B cell (primary cell): ENCODE data around the gene SWI5. TPM values are rescaled to one million over a fixed set of nuclear protein-coding genes. Genes with fewer than 3 reads are reported as not detected.

ENCODE experiments used
- ATAC-seq: fragments of 200-7000 bp; cut with Tn5 transposase; one replicate; pipeline ENCODE4 v1.10.0; 2021; ENCODE audit warnings: low read depth, mild to moderate bottlenecking, moderate number of reproducible peaks, moderate library complexity
- CTCF ChIA-PET: fragments of 350-600 bp; sonication (Branson Sonifier 250); formaldehyde crosslinking; loops from one replicate; lab custom pipeline; 2021; ENCODE audit warnings: antibody characterized with exemption, inconsistent platforms; lab: Charles Lee
- POLR2A ChIA-PET: fragments of 350-600 bp; sonication (Branson Sonifier 250); formaldehyde crosslinking; loops from one replicate; lab custom pipeline; 2021; ENCODE audit warnings: antibody characterized with exemption; lab: Charles Lee
- DNase-seq: peaks from one replicate; pipeline ENCODE4 v3.0.0; 2013
- H2AFZ ChIP-seq: 2 replicates; pipeline ENCODE4 v1.6.1; 2012; ENCODE audit warnings: mild to moderate bottlenecking, low read depth, low read length; ENCODE audit not compliant: insufficient read depth, poor library complexity, severe bottlenecking
- H3K27ac ChIP-seq, 2 donors: 1 replicate in 1 of 2; 2 replicates in 1 of 2; pipeline ENCODE4 v1.5.1; 2012 to 2013; ENCODE audit warnings: low read length in 2 of 2, mild to moderate bottlenecking in 2 of 2, moderate library complexity in 1 of 2
- H3K27me3 ChIP-seq, 4 experiments: fragments of 200-600 bp in 1 of 4; sonication (generic) in 1 of 4; replicated peaks in 1 of 4; 1 replicate in 2 of 4; 2 replicates in 2 of 4; pipeline versions ENCODE4 v1.6.1 to v1.7.0; 2013 to 2016; ENCODE audit warnings: low read length in 3 of 4, mild to moderate bottlenecking in 2 of 4, mixed read lengths in 1 of 4, moderate library complexity in 1 of 4; ENCODE audit not compliant: insufficient read depth in 4 of 4, control insufficient read depth in 3 of 4; ENCODE audit errors: control extremely low read depth in 1 of 4
- H3K36me3 ChIP-seq, 2 experiments: replicated peaks in 1 of 2; 1 replicate in 1 of 2; 2 replicates in 1 of 2; pipeline versions ENCODE4 v1.6.1 to v1.7.1; 2013; ENCODE audit warnings: low read length in 1 of 2; ENCODE audit not compliant: insufficient read depth in 2 of 2, control insufficient read depth in 1 of 2; ENCODE audit errors: control extremely low read depth in 1 of 2, extremely low read depth in 1 of 2
- H3K4me1 ChIP-seq, 2 donors: fragments of 200-600 bp in 1 of 2; sonication (generic) in 1 of 2; 1 replicate in 1 of 2; 2 replicates in 1 of 2; pipeline versions ENCODE4 v1.5.1 to v1.6.1; 2013 to 2017; ENCODE audit warnings: low read length in 2 of 2; ENCODE audit not compliant: control insufficient read depth in 2 of 2, insufficient read depth in 2 of 2
- H3K4me2 ChIP-seq: replicated peaks from 2 replicates; pipeline ENCODE3; 2012; ENCODE audit warnings: mild to moderate bottlenecking, low read depth, low read length; ENCODE audit not compliant: poor library complexity, severe bottlenecking
- H3K4me3 ChIP-seq, 5 experiments: fragments of 200-600 bp in 1 of 5; sonication (generic) in 1 of 5; 1 replicate in 3 of 5; 2 replicates in 2 of 5; pipeline versions ENCODE4 v1.5.1 to v1.7.0; 2011 to 2016; ENCODE audit warnings: low read length in 4 of 5, mild to moderate bottlenecking in 4 of 5, low read depth in 2 of 5, control low read depth in 1 of 5, moderate library complexity in 1 of 5; ENCODE audit not compliant: insufficient read depth in 1 of 5; ENCODE audit errors: control extremely low read depth in 1 of 5, extremely low read depth in 1 of 5
- H3K79me2 ChIP-seq: fragments of 200-600 bp; sonication (generic); one replicate; pipeline ENCODE4 v1.6.0; 2016; ENCODE audit warnings: low read length; ENCODE audit not compliant: control insufficient read depth, insufficient read depth
- H3K9ac ChIP-seq: fragments of 200-600 bp; sonication (generic); 2 replicates; pipeline ENCODE4 v1.6.1; 2017; ENCODE audit warnings: mild to moderate bottlenecking, low read length, moderate library complexity
- H3K9me3 ChIP-seq, 3 donors: one replicate each; pipeline versions ENCODE4 v1.6.1 to v1.7.1; 2013; ENCODE audit warnings: low read length in 2 of 3; ENCODE audit not compliant: control insufficient read depth in 2 of 3, insufficient read depth in 1 of 3; ENCODE audit errors: control extremely low read depth in 1 of 3
- H4K20me1 ChIP-seq: 2 replicates; pipeline ENCODE4 v1.6.0; 2012; ENCODE audit warnings: mild to moderate bottlenecking, low read length; ENCODE audit not compliant: insufficient read depth, control insufficient read depth, poor library complexity, severe bottlenecking
- H3K27ac Mint-ChIP-seq: one replicate; pipeline ENCODE4 v1.8.0; 2021; ENCODE audit warnings: mixed read lengths
- H3K27me3 Mint-ChIP-seq: one replicate; pipeline ENCODE4 v1.8.0; 2021; ENCODE audit warnings: mixed read lengths
- H3K4me1 Mint-ChIP-seq: one replicate; pipeline ENCODE4 v1.8.0; 2021; ENCODE audit warnings: mixed read lengths
- H3K4me3 Mint-ChIP-seq: one replicate; pipeline ENCODE4 v1.8.0; 2021; ENCODE audit warnings: mixed read lengths
- H3K9me3 Mint-ChIP-seq: one replicate; pipeline ENCODE4 v1.8.0; 2022; ENCODE audit warnings: mixed read lengths; ENCODE audit not compliant: insufficient read depth
- CTCF ChIP-seq: fragments of 200-600 bp; IDR thresholded peaks from one replicate; pipeline ENCODE4 v1.8.0; 2022; ENCODE audit warnings: antibody characterized with exemption, mild to moderate bottlenecking
- EZH2 ChIP-seq: IDR thresholded peaks from 2 replicates; pipeline ENCODE4 v1.6.1; 2012; ENCODE audit warnings: borderline replicate concordance, low read depth, mild to moderate bottlenecking, moderate library complexity, low read length; ENCODE audit not compliant: insufficient read depth, poor library complexity, severe bottlenecking
- WGBS: methylation state at CpG from one replicate; pipeline ENCODE4 v1.1.5; 2013; ENCODE audit warnings: missing lambda C conversion rate; ENCODE audit not compliant: insufficient coverage; 5-methylcytosine and 5-hydroxymethylcytosine counted together
- intact Hi-C: fragments of 100-400 bp; cut with micrococcal nuclease; formaldehyde crosslinking; loops from one replicate; pipeline ENCODE4 v1.10.0; 2022
- polyA plus RNA-seq: library from polyadenylated mRNA; depleted of rRNA; stranded (reverse); fragments of >200 nt; gene quantifications from 2 replicates; pipeline ENCODE4 v1.2.3, GENCODE V29; 2012
- total RNA-seq, 2 donors: library from RNA; stranded (reverse); fragments of 120-200 nt in 1 of 2; gene quantifications; 1 replicate in 1 of 2; 2 replicates in 1 of 2; pipeline versions ENCODE4 v1.2.3 to v1.2.4, GENCODE V29; 2013 to 2022

SWI5 gene
- total and polyA plus RNA-seq, 2 donors (not counting 1 experiment from before 2014, with no cell fraction given): 8.6 to 23.3 TPM

GRCh38 chr9:128244091-128244836 is 31.8 kb upstream of the SWI5 start:
- no peak for DNase-seq
- Mint-ChIP-seq H3K9me3 (no peaks in the 10 kb centered on the region), H3K4me1 (peaks cover 13% of the 10 kb centered on the region), H3K27me3 (peaks cover 28% of the 10 kb centered on the region), H3K4me3 (no peak overlapping the region), H3K27ac (no peak overlapping the region)
- intact Hi-C loops: no loop called here
- CTCF ChIA-PET: no interaction called here
- Histone ChIP-seq H3K4me1 (peaks cover 5 to 9% of the 10 kb centered on the region in 2 donors), H3K27me3 (peaks cover 0 to 32% (median 7%) of the 10 kb centered on the region in 4 experiments), H3K4me3 (no peak overlapping the region), H3K4me2 (peak overlapping the region; percentile 44), H3K9ac (no peak overlapping the region), H2AFZ (peak overlapping the region; percentile 33), H3K36me3 (no peaks in the 10 kb centered on the region), H3K27ac (no peak overlapping the region), H3K9me3 (peaks cover 0 to 3% (median 0%) of the 10 kb centered on the region in 3 donors), H3K79me2 (no peaks in the 10 kb centered on the region), H4K20me1 (no peaks in the 10 kb centered on the region)
- 25% methylated on average over 7 of the region's 13 CpGs for WGBS
- TF ChIP-seq CTCF (no peak), EZH2 (no peak)
- POLR2A ChIA-PET: interaction anchor here (0.7 kb wide), 1 partner anchor 824 kb away, joined by 6 read pairs; no protein-coding TSS in a partner anchor
- ATAC-seq: no peak

DNA sequence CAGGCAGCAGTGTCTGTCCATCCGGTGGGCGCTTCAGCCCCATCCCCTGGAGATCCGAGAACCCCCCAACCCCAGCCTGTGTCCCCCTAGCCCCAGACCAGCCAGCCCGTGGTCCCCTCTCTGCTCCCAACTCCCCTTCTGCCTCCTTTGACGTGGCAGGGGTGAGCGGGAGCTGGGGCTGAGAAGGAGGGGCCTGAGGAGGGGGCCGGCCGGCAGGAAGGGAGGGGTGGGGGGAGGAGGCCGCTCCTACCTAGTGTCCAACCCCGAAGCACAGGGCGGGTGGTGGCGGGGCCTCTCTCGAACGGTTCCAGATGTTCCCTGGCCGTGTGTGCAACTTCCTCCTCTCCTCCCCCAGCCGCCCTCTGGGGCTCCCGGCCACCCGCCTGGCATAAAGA is 31.2 kb upstream of the SWI5 start:
- no peaks in the 10 kb centered on the region for H4K20me1 ChIP-seq
- WGBS: 3% methylated on average over 7 of the region's 18 CpGs
- no peak for DNase-seq
- Mint-ChIP-seq H3K4me1 (peaks cover 17% of the 10 kb centered on the region), H3K27ac (no peak overlapping the region), H3K4me3 (no peak overlapping the region), H3K27me3 (peaks cover 26% of the 10 kb centered on the region), H3K9me3 (no peaks in the 10 kb centered on the region)
- no peak overlapping the region for H3K27ac ChIP-seq
- H3K79me2 ChIP-seq: no peaks in the 10 kb centered on the region
- peak; percentile 31 for ATAC-seq
- TF ChIP-seq EZH2 (no peak), CTCF (no peak)
- CTCF ChIA-PET: no interaction called here
- H3K4me1 ChIP-seq: peaks cover 5 to 13% of the 10 kb centered on the region in 2 donors
- H2AFZ ChIP-seq: peak overlapping the region; percentile 33
- POLR2A ChIA-PET: interaction anchor here (0.7 to 1.0 kb wide), 2 partner anchors 16 to 824 kb away, joined by 3 to 6 read pairs; no protein-coding TSS in a partner anchor
- peaks cover 0 to 32% (median 7%) of the 10 kb centered on the region in 4 experiments for H3K27me3 ChIP-seq
- peaks cover 0 to 3% (median 0%) of the 10 kb centered on the region in 3 donors for H3K9me3 ChIP-seq
- intact Hi-C loops: no loop called here
- H3K4me2 ChIP-seq: peak overlapping the region; percentile 44
- no peak overlapping the region for H3K9ac ChIP-seq
- no peak overlapping the region for H3K4me3 ChIP-seq
- no peaks in the 10 kb centered on the region for H3K36me3 ChIP-seq
